GM12872 (cell line): Measurements from ENCODE around the gene EVC.

ENCODE experiments used
- TF ChIP-seq, protein P1 (sequence below): IDR thresholded peaks from 3 replicates; pipeline ENCODE4 v1.5.1; 2011; ENCODE audit warnings: low read depth, mild to moderate bottlenecking, low read length, moderate library complexity; ENCODE audit not compliant: insufficient read depth

The EVC gene

DNA sequence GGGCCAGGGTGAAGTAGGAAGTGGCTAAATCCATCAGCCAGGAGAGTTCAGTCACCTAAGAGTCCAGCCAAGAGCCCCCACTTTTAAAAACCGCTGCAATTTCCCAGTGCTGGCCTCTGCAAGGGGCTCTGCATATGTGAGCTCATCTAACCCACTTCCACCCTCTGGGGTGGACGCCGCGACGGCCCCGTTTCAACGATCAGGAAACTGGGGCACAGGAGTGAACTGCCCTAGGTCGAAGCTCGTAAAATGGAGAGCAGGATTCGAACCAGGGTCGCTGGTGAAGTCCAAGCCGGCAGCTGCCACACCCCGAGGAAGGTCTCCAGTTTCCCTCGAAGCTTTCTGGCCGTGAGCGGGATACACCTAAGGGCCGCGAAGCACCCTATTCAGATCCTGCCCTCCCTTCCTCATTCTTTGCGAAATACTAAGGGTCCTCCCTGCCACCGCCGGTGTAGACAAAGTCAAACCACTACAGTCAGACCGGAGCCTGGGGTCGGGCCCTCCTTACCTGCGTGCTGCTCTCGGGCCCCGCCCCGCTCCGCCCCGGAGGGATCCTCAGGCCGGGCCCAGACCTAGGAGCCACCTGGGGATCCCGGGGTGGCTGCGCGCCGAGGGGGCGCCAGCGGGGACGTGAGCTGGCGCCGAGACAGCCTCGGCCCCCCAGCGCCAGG lies 3.1 kb upstream of the EVC start:
- TF ChIP-seq, protein P1, sequence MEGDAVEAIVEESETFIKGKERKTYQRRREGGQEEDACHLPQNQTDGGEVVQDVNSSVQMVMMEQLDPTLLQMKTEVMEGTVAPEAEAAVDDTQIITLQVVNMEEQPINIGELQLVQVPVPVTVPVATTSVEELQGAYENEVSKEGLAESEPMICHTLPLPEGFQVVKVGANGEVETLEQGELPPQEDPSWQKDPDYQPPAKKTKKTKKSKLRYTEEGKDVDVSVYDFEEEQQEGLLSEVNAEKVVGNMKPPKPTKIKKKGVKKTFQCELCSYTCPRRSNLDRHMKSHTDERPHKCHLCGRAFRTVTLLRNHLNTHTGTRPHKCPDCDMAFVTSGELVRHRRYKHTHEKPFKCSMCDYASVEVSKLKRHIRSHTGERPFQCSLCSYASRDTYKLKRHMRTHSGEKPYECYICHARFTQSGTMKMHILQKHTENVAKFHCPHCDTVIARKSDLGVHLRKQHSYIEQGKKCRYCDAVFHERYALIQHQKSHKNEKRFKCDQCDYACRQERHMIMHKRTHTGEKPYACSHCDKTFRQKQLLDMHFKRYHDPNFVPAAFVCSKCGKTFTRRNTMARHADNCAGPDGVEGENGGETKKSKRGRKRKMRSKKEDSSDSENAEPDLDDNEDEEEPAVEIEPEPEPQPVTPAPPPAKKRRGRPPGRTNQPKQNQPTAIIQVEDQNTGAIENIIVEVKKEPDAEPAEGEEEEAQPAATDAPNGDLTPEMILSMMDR = no peak

GRCh38 chr4:5708449-5709206 lies 2.4 kb upstream of the EVC start, which contains the start of gene EVC2:
Gene EVC2, minus strand, starts transcription at chr4:5708559. Its CDS starts 46 bp downstream, at chr4:5708513.
- TF ChIP-seq, protein P1 = no peak

GRCh38 chr4:5709207-5709575 lies 1.8 kb upstream of the EVC start:
- TF ChIP-seq, protein P1 = no peak

- TF ChIP-seq, protein P1 = no peak
Measured at GRCh38 chr4:5710065-5710960, 688 bp upstream of the EVC start.

- TF ChIP-seq, protein P1 = no peak
Measured at GRCh38 chr4:5711479-5712184, 631 bp downstream of the EVC start.

GRCh38 chr4:5712517-5712916 lies 1.5 kb downstream of the EVC start:
- TF ChIP-seq, protein P1 = no peak
